ENCODE data around the gene ABCC6.

Gene ABCC6

GRCh38 chr16:16141784-16142396 lies 81.4 kb downstream of the ABCC6 start:
- DNase-seq (ENCODE audit: low read depth in 2 of 2) = no peak

GRCh38 chr16:16141141-16141540 lies 82.2 kb downstream of the ABCC6 start:
- DNase-seq (ENCODE audit: low read depth in 2 of 2) = no peak

GRCh38 chr16:16140537-16140936 lies 82.8 kb downstream of the ABCC6 start:
- no peak for DNase-seq (ENCODE audit: low read depth in 2 of 2)

GRCh38 chr16:16139806-16140205 lies 83.5 kb downstream of the ABCC6 start:
- DNase-seq (ENCODE audit: low read depth in 2 of 2) = no peak

- no peak for DNase-seq (ENCODE audit: low read depth in 2 of 2)
Measured at GRCh38 chr16:16139061-16139460, 84.2 kb downstream of the ABCC6 start.

- no peak for DNase-seq (ENCODE audit: low read depth in 2 of 2)
Measured at GRCh38 chr16:16138034-16138635, 85.2 kb downstream of the ABCC6 start.

GRCh38 chr16:16137110-16137509 lies 86.2 kb downstream of the ABCC6 start:
- no peak for DNase-seq (ENCODE audit: low read depth in 2 of 2)

- DNase-seq (ENCODE audit: low read depth in 2 of 2) = no peak
Measured at GRCh38 chr16:16136588-16136987, 86.7 kb downstream of the ABCC6 start.

GRCh38 chr16:16133943-16134604 lies 89.2 kb downstream of the ABCC6 start:
- no peak for DNase-seq (ENCODE audit: low read depth in 2 of 2)

GRCh38 chr16:16131659-16132058 lies 91.6 kb downstream of the ABCC6 start:
- DNase-seq (ENCODE audit: low read depth in 2 of 2) = no peak

- DNase-seq (ENCODE audit: low read depth in 2 of 2) = no peak
Measured at GRCh38 chr16:16131204-16131603, 92.1 kb downstream of the ABCC6 start.

GRCh38 chr16:16127469-16128116 lies 95.7 kb downstream of the ABCC6 start:
- peak; percentile 32 to 35 for DNase-seq (ENCODE audit: low read depth in 2 of 2)

GRCh38 chr16:16126896-16127295 lies 96.4 kb downstream of the ABCC6 start:
- no peak for DNase-seq (ENCODE audit: low read depth in 2 of 2)

GRCh38 chr16:16124974-16125373 lies 98.3 kb downstream of the ABCC6 start:
- no peak for DNase-seq (ENCODE audit: low read depth in 2 of 2)

- no peak for DNase-seq (ENCODE audit: low read depth in 2 of 2)
Measured at GRCh38 chr16:16124438-16124837, 98.9 kb downstream of the ABCC6 start.

GRCh38 chr16:16122264-16122663 lies 101.0 kb downstream of the ABCC6 start:
- no peak for DNase-seq (ENCODE audit: low read depth in 2 of 2)

GRCh38 chr16:16121185-16121727 lies 102.0 kb downstream of the ABCC6 start:
- DNase-seq (ENCODE audit: low read depth in 2 of 2) = no peak

GRCh38 chr16:16120382-16121184 lies 102.7 kb downstream of the ABCC6 start:
- no peak for DNase-seq (ENCODE audit: low read depth in 2 of 2)

GRCh38 chr16:16120044-16120381 lies 103.3 kb downstream of the ABCC6 start:
- no peak for DNase-seq (ENCODE audit: low read depth in 2 of 2)

- DNase-seq (ENCODE audit: low read depth in 2 of 2) = no peak
Measured at GRCh38 chr16:16118337-16118736, 105.0 kb downstream of the ABCC6 start.

- no peak for DNase-seq (ENCODE audit: low read depth in 2 of 2)
Measured at GRCh38 chr16:16116841-16117240, 106.5 kb downstream of the ABCC6 start.

- DNase-seq (ENCODE audit: low read depth in 2 of 2) = no peak
Measured at GRCh38 chr16:16113076-16113475, 110.2 kb downstream of the ABCC6 start.

All from stimulated activated CD4-positive, alpha-beta T cell treated with anti-CD3 and anti-CD28 coated beads, Interleukin-1b, Interleukin-23, amount 100 ng/mL, for 1 hour (primary cell).